GM19324 (cell line): ENCODE results near the gene COBL.

Experiments
- ATAC-seq: cut with Tn5 transposase; IDR thresholded peaks from one replicate; pipeline ENCODE4 v1.9.1; 2021; ENCODE audit warnings: mild to moderate bottlenecking, moderate library complexity; ENCODE audit not compliant: unreplicated experiment, low FRiP score

The COBL gene

GRCh38 chr7:51067258-51067657, 249.4 kb downstream of the COBL start:
- no peak for ATAC-seq

- ATAC-seq, result no peak
Measured at GRCh38 chr7:51066405-51066882, 250.2 kb downstream of the COBL start.

DNA sequence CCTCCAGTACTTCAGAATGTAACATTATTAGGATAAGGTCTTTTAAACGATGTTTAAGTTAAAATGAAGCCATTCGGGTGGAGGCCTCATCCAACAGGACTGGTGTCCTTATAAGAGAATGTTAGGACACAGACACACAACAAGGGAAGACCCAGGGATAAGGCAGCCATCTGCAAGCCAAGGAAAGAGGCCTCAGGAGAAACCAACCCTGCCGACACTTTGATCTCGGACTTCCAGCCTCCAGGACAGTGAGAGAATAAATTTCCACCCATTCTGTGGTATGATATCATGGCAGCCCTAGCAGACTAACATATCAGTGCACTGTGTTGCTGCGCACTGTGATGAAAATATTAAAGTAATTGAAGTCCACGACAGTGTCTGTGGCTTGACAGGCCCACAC, 250.8 kb downstream of the COBL start:
- no peak for ATAC-seq

DNA sequence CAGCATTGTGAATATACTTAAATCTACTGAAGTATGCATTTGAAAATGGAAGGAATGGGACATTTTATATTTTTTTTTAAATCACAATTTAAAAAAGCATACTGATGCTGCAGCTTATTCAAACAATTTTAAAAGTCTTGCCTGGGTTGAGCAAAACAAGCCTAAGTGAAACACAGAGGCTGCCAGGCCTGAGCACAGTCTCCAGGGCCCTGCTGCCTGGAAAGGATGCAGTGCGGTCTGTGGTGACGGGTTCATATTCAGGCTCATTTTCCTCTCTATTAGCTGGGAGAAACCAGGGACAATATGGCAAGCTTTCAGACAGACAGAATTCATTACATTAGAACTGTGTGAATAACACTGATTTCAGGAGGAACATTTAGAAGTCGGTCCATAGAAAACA, 251.9 kb downstream of the COBL start:
- ATAC-seq, result no peak

DNA sequence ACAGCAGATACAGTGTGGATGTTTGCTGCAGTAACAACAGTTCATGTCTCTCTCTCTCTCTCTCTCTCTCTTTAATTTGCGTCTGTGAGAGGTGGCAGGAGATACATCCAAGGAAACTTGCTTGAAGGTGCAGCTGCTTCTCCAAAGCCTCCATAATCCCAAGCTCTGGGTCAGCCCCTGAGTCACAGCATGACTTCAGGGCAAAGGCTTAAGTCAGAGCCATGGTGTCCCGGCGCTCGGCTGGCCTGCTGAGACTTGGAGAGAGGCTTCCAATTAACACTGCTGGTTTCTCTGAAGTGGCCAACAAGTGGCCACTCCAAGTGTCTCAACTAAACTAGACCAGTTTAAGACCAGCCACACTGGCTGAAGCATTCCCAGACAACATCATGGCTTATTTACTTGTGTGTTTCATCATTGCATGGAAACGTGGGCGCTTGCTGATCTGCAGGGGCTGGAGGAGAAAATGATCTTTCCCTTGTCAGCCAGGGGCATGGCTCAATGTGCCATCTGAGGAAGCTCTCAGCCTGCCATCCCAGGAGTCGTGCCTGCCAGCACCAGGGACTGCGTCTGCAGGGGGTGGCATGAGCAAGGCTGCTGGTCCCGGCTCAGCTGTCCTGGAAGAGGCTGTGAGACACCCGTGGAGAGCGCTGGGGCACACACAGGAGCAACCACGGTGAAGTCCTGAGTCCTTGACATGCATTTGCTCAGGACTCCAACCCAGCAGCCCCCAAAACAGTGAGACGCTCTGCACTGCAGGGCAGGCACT, 254.2 kb downstream of the COBL start:
- ATAC-seq, result no peak

- no peak for ATAC-seq
Measured at GRCh38 chr7:51060536-51060935, 256.1 kb downstream of the COBL start.

GRCh38 chr7:51059504-51060142, 257.0 kb downstream of the COBL start:
- ATAC-seq, result no peak

DNA sequence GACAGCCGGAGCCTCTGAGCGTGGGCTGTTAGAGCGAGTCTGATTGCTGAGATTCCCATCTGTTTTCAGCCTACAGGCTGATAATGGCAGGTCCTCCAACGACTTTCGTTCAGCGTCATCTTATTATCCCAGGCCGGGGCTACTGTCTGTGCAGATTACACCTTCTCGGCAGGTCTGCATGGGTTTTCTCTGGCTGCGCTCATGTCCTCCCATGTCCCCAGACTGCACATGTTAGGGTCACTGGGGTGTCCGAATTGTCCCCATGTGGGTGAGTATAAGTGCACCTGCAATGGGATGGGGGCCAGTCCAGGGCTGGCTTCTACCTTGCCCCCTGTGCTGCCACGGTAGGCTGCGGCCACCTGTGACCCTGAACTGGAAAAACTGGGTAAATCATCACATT, 257.8 kb downstream of the COBL start:
- ATAC-seq, result no peak

DNA sequence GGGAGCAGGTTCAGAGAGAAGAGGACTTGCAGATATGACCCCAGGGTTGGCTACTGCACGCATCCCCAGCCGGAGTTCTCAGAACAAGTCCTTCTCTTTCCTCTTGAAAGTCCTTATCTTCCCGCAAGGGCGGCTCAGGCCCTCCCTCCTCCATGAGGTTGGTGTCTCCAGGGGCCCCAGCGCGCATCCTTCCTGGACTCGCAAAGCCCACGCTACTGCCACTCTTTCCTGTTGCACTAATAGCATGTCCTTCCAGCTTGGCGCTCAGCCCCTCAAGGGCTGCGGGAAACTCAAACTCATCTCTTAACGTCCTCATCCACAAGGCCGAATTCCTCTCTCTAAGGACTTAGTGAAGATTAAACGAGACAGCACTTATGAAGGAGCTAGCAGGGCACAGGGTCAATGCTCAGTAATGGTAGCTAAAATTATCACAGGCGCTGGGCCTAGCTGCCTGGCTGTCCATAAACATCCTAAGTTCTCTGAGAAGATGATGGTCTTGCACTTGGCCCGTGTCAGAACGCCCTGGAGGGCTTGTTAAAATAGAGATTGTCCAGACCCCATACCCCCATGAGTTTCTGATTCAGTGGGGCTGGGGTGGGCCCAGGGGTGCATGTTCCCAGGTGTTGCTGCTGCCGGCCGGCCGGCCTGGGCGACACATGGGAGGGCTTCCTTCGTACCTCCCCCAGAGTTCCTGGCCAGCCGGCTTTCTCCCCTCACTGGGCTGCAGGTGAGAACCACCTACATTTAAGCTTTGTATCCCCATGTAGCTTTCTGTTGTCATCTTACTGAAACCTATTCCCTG, 261.4 kb downstream of the COBL start:
- no peak for ATAC-seq

DNA sequence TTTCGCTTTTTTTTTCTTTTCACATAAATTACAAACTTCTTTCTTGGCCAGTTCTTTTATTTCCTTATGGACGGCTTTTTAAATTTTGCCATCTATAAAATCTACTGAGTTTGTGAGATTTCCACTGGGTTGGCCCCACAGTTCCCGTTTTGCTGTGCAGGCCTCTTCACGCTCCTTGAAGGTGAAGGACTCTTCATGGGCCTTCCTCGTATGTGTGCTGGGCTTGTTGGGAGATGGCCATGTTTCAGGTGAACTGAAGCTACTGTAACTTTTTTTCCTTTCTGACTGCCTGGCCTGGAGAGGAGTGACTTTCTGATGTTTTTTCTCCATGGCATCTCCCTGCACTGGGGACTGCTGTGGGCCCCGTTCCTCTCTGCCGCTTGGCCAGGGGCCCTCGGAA, 262.4 kb downstream of the COBL start:
- ATAC-seq, result no peak

- no peak for ATAC-seq
Measured at GRCh38 chr7:51053160-51053925, 263.3 kb downstream of the COBL start.

GRCh38 chr7:51046482-51046881, 270.1 kb downstream of the COBL start:
- ATAC-seq, result no peak

DNA sequence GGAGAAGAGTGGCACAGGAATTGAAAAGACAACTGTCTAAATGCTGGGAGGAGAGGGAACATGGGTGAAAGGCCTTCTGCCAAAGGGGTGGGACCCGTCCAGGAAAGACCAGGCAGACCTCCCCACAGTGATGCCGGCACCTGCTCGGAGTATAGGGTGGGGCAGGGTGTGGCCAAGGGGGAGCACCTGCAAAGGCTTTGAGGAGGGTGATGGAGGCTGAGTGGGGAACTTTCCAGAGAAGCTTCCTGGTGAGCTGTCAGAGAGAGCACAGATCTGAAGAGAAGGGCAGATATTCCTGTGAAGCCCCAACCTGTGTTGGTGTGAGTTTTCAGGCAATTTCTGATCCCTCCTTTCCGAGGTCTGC, 270.5 kb downstream of the COBL start:
- ATAC-seq, result no peak

DNA sequence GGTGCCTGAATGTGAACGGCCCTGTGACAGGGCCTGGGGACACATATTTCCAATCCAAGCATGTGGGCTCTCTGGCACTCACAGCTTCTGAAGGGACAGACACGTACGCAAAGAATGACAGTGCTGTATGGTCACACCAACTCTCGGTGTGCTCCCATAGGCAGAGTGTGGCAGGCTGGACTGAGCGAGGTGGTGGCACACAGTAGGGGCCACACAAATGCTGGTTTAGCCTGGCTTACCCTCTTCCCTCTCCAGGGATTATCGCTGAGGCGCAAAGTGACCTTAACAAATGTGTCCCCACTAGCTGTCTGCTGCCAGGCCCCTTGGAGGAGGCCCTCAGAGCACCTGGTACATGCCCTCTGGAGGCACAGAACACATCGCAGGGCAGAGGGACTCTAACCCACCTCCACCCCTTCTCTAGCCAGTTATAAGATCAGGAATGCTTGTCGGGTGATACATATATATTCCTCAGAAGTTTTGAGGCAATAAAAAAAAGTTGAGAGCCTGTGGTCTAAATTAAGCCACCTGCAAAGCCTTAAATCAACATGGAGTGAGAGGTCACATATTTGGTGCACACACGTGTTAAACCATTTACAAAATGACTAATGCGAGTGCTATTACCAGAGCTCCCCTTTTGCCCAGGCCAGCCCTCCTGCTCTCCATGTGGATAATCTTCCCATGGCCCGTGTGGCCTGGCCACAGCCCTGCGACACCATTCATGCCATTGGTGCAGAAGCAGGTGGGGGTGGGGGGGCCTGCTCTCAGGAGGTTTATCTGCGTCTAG, 271.1 kb downstream of the COBL start:
- ATAC-seq, result no peak

- ATAC-seq, result no peak
Measured at GRCh38 chr7:51043461-51043860, 273.1 kb downstream of the COBL start.

GRCh38 chr7:51040787-51041186, 275.8 kb downstream of the COBL start:
- ATAC-seq, result no peak

GRCh38 chr7:51038573-51038972, 278.0 kb downstream of the COBL start:
- ATAC-seq, result no peak

DNA sequence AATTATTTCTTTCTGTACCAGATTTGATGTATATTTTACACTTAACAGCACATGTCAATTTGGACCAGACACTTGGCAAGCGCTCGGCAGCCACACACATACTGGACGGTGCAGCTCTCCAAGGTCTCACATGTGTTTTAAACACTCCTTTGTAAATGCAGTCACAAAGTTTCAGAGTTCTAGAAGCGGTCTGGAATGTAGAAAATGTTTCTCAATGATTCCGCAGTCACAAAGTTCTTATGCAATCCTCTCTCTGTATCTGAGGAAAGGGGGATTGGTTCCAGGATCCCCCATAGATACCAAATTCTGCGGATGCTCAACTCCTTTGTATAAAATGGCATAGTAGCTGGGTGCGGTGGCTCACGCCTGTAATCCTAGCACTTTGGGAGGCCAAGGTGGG, 280.9 kb downstream of the COBL start:
- no peak for ATAC-seq

DNA sequence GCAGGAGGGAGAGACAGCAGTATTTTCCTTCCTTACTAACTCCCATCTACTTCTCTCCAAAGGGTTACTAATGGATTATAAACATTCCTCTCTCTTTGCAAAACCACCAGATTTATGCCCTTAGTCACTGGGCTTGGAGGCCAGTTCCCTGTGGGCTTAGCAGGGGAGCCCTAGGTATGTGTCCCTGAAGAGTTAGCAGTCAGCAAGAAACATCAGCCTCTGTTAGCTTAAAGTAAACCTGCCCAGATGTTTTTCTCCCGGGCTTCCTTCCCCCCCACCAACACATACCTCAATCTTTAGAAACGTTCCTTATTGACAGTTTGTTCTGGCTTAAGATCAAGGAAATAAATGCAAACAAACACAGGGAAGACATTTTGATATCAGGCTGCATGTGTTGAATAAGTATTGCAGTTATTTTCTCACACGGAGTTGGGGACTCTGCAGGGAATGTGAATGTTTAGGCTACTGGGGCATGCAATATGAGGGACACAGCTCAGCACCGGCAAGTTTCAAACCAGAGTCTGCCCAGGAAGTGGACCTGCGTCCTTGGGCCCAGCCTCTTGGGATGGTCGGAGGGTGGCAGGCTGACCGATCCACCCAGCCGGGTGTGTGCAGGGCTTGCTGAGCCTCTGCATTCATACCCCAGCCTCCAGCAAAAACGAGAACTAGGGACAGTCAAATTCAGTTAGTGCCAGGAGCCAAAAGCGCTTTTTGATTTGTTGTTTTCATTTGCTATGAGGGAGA, 281.9 kb downstream of the COBL start:
- ATAC-seq, result no peak
